ENCODE results near the gene IFI27.

IFI27 gene

GRCh38 chr14:94136575-94137331, 26.2 kb downstream of the IFI27 start:
- H3K4me3 Mint-ChIP-seq, result no peak overlapping the region
- no peaks in the 10 kb centered on the region for H3K4me1 Mint-ChIP-seq
- H3K36me3 Mint-ChIP-seq (ENCODE audit: low read depth), result no peaks in the 10 kb centered on the region
- H3K27ac Mint-ChIP-seq, result no peak overlapping the region
- TF ChIP-seq CTCF (IDR thresholded peaks at IDR 0.05; ENCODE audit: unreplicated experiment in 3 of 3), result peak; percentile 91 to 97 (median 93)
- H3K27me3 Mint-ChIP-seq (ENCODE audit: low read depth), result peaks cover 28% of the 10 kb centered on the region
- peaks cover 13% of the 10 kb centered on the region for H3K9me3 Mint-ChIP-seq

- no peak overlapping the region for H3K4me3 Mint-ChIP-seq
- H3K4me1 Mint-ChIP-seq, result no peaks in the 10 kb centered on the region
- H3K27ac Mint-ChIP-seq, result no peak overlapping the region
- H3K36me3 Mint-ChIP-seq (ENCODE audit: low read depth), result no peaks in the 10 kb centered on the region
- no peak for TF ChIP-seq CTCF (IDR thresholded peaks at IDR 0.05; ENCODE audit: unreplicated experiment in 3 of 3)
- peaks cover 13% of the 10 kb centered on the region for H3K9me3 Mint-ChIP-seq
- H3K27me3 Mint-ChIP-seq (ENCODE audit: low read depth), result peaks cover 23% of the 10 kb centered on the region
Measured at GRCh38 chr14:94138251-94138650, 27.7 kb downstream of the IFI27 start.

GRCh38 chr14:94139006-94139405, 28.5 kb downstream of the IFI27 start:
- Mint-ChIP-seq H3K36me3 (ENCODE audit: low read depth) (no peaks in the 10 kb centered on the region), H3K4me3 (no peak overlapping the region), H3K27ac (no peak overlapping the region), H3K4me1 (no peaks in the 10 kb centered on the region), H3K27me3 (ENCODE audit: low read depth) (peaks cover 24% of the 10 kb centered on the region), H3K9me3 (peaks cover 13% of the 10 kb centered on the region)
- no peak for TF ChIP-seq CTCF (IDR thresholded peaks at IDR 0.05; ENCODE audit: unreplicated experiment in 3 of 3)

- no peak overlapping the region for H3K27ac Mint-ChIP-seq
- H3K4me3 Mint-ChIP-seq, result no peak overlapping the region
- H3K4me1 Mint-ChIP-seq, result no peaks in the 10 kb centered on the region
- H3K27me3 Mint-ChIP-seq (ENCODE audit: low read depth), result peaks cover 24% of the 10 kb centered on the region
- peaks cover 13% of the 10 kb centered on the region for H3K9me3 Mint-ChIP-seq
- TF ChIP-seq CTCF (IDR thresholded peaks at IDR 0.05; ENCODE audit: unreplicated experiment in 3 of 3), result no peak
- H3K36me3 Mint-ChIP-seq (ENCODE audit: low read depth), result no peaks in the 10 kb centered on the region
Measured at GRCh38 chr14:94139421-94139820, 28.9 kb downstream of the IFI27 start.

GRCh38 chr14:94142247-94142646, 31.7 kb downstream of the IFI27 start:
- H3K9me3 Mint-ChIP-seq, result no peaks in the 10 kb centered on the region
- no peak overlapping the region for H3K4me3 Mint-ChIP-seq
- no peaks in the 10 kb centered on the region for H3K4me1 Mint-ChIP-seq
- TF ChIP-seq CTCF (IDR thresholded peaks at IDR 0.05; ENCODE audit: unreplicated experiment in 3 of 3), result no peak
- H3K27me3 Mint-ChIP-seq (ENCODE audit: low read depth), result peaks cover 17% of the 10 kb centered on the region
- no peak overlapping the region for H3K27ac Mint-ChIP-seq
- H3K36me3 Mint-ChIP-seq (ENCODE audit: low read depth), result no peaks in the 10 kb centered on the region

- Mint-ChIP-seq H3K4me3 (no peak overlapping the region), H3K36me3 (ENCODE audit: low read depth) (no peaks in the 10 kb centered on the region), H3K9me3 (no peaks in the 10 kb centered on the region), H3K27ac (no peak overlapping the region), H3K4me1 (no peaks in the 10 kb centered on the region), H3K27me3 (ENCODE audit: low read depth) (peaks cover 17% of the 10 kb centered on the region)
- no peak for TF ChIP-seq CTCF (IDR thresholded peaks at IDR 0.05; ENCODE audit: unreplicated experiment in 3 of 3)
Measured at GRCh38 chr14:94142836-94143235, 32.3 kb downstream of the IFI27 start.
